Gastroesophageal sphincter (tissue), 3 donors: ENCODE measurements around the gene RNASEH2C.

Experiments
- CTCF ChIP-seq, 4 experiments: fragments of 200-600 bp in 2 of 4; fragments of 450-650 bp in 2 of 4; sonication (generic) in 1 of 4; IDR thresholded peaks; one replicate each; pipeline ENCODE4 v1.5.1; 2017 to 2019; ENCODE audit warnings: antibody characterized with exemption in 4 of 4, mild to moderate bottlenecking in 2 of 4, moderate library complexity in 2 of 4
- EP300 ChIP-seq: sonication (generic); formaldehyde crosslinking; IDR thresholded peaks from one replicate; pipeline ENCODE4 v1.6.1; 2017; ENCODE audit warnings: antibody characterized with exemption, mild to moderate bottlenecking
- POLR2A ChIP-seq, 2 donors: fragments of 450-650 bp; IDR thresholded peaks; one replicate each; pipeline ENCODE4 v1.6.1; 2017; ENCODE audit warnings: antibody characterized with exemption in 2 of 2, mild to moderate bottlenecking in 2 of 2, moderate library complexity in 1 of 2
- POLR2AphosphoS5 ChIP-seq: sonication (generic); formaldehyde crosslinking; IDR thresholded peaks from one replicate; pipeline ENCODE4 v1.6.1; 2017; ENCODE audit warnings: antibody characterized with exemption

GRCh38 chr11:65699306-65699705 lies 21.3 kb downstream of the RNASEH2C start:
- TF ChIP-seq CTCF (IDR thresholded peaks at IDR 0.05) = no peak
- TF ChIP-seq POLR2A (IDR thresholded peaks at IDR 0.05) = no peak
- no peak for TF ChIP-seq POLR2AphosphoS5
- TF ChIP-seq EP300 = no peak
